Ramos (cell line): Measurements from ENCODE around the gene LRTM2.

Experiments used
- in situ Hi-C: fragments of 300-500 bp; cut with MboI; formaldehyde crosslinking; loops from one replicate; pipeline ENCODE4 v1.14.3; 2022; ENCODE audit warnings: low sequenced_read_pairs; ENCODE audit not compliant: unreplicated experiment

LRTM2 gene

DNA sequence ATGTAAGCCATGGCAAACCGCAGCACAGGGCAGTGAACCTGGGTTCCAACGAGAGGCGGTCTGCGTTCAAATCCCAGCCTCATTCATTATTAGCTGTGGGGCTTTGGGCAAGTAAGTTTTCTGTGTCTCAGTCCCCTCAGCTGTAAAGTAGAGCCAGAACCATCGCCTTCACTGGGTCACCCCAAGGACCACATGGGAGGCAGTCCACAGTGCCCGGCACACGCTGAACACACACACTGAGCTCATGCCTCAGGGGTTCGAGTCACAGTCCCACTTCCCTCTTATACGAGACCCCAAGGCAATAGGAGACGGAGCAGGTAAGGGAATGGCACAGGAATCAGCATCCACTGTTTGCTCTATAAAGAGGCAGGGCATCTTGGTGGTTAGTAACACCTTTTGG lies 19.1 kb downstream of the LRTM2 start:
- in situ Hi-C loops, result no loop called here

DNA sequence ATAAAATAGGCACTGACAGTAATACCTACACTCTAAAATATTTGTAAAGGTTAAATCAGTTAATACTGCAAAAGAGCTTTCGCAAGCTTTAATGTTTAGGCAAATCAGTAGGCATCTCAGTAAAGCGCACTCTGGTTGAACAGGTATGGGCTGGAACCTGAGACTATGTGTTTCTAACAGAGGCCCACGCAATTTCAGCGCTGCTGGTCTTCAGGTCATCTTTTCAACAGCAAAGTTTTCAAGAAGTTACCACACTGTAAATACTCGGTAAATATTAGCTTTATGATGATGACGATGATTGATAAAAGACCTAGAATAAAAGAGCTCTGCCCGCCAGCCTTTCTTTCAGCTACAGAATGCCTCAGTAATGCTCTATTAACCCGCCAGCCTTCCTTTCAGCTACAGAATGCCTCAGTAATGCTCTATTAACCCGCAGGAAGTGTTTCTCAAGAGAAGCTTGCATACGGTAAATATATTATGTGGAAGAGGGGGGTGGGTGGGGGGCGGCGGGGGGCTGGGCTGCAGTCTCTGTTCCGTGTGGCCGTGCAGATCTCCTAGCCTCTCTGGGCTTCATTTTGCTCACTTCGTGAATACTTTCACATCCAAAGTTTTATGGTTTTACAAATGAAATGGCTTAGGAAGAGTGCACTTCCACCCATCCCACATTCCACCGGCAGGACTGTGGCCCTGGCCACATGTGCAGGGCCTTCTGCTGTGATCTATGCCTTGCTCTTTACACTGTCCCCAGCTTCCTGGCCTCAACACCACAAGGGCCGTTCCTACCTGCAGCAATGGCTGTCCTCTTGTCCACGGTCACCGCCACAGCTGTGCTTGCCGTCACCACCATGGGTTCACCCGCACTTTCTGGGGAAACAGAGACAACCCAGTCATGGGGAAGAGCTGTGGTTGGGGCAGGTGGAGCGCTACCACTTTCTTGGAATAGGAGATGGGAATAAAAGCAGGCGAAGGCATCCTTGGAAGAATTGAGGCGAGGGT lies 19.9 kb downstream of the LRTM2 start:
- in situ Hi-C loops, result no loop called here

- in situ Hi-C loops, result no loop called here
Observed at GRCh38 chr12:1840981-1841425, 20.6 kb downstream of the LRTM2 start.

DNA sequence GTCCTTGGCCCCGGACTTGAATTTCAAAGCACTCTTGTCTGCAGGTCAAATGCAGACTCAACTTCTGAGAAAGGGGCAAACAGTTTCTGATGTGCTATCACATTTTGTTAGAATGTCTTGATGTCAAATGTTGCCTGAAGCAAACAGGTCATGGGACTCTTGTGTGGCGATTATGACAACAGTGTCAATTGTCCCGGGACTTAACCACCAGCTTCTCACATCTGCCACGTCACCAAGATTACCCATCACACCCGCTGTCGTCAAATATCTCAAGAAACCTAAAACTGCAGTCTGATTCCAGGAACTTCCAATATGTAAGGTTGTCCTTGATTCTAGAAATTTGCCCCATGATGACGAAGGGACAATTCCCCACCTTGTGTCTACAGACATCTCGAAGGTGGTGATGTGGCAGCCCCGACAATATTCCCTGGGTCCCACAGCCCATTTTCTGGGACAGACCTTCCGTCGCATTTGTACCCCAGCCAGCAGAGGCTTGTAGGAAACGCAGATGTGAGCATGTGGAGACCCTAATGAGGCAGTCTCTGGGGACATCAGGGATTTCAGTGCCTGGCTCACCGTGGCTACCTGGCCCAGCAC lies 21.3 kb downstream of the LRTM2 start:
- in situ Hi-C loops, result no loop called here

DNA sequence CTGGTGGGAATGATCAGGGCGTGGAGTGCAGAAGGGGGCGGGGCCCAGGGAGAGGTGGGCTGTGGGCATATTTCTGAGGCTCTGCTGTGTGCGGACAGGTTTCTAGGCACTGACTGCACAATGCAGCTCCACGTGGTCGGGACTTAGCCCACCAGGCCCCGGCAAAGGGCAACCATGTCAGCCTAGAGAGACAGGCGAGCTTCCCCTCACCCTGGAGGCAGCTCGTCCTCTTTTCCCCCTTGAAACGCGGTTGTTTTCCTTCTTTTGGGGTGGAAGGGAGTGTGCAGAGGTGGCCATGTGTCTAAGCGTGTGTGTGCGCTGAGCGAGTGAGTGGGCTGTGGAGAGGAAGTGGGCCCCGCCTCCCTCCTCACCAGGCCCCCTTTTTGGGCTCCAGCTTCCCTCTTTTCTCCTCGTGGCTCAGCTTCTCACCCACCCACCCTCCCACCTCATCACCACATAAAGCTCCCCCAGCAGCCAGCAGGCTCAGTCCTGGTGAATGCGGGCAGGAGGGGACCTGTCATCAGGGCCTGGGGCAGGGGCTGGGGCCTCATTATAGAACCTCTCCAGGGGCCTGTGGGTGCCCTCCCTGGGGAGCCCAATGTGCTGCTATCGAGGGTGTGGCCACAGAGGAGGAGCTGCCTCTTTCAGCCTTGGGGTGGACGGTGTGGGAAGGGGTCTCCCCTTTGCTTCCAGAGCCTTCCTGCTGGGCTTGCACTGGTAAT lies 22.0 kb downstream of the LRTM2 start:
- in situ Hi-C loops, result no loop called here

GRCh38 chr12:1842905-1843640 lies 22.7 kb downstream of the LRTM2 start:
- in situ Hi-C loops, result no loop called here

DNA sequence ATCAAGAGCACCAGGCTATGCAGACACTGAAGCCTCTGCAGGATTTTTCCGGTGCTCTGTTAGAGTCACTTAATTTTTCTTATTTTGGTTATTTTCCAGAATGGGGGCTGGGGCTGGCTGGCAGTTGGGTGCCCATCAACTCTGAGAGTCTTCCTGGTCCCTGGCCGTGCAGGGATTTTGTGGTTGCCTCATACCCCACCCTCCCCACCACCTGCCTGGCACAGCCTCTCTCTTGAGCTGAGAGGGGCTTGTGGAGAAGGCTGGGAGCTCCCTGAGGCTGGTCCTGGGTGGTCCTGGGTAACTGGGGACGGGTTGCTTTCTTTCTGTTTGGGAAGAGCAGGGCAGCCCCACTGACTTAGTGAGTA lies 23.3 kb downstream of the LRTM2 start:
- in situ Hi-C loops, result no loop called here

GRCh38 chr12:1844223-1844622 lies 23.9 kb downstream of the LRTM2 start:
- in situ Hi-C loops, result no loop called here

DNA sequence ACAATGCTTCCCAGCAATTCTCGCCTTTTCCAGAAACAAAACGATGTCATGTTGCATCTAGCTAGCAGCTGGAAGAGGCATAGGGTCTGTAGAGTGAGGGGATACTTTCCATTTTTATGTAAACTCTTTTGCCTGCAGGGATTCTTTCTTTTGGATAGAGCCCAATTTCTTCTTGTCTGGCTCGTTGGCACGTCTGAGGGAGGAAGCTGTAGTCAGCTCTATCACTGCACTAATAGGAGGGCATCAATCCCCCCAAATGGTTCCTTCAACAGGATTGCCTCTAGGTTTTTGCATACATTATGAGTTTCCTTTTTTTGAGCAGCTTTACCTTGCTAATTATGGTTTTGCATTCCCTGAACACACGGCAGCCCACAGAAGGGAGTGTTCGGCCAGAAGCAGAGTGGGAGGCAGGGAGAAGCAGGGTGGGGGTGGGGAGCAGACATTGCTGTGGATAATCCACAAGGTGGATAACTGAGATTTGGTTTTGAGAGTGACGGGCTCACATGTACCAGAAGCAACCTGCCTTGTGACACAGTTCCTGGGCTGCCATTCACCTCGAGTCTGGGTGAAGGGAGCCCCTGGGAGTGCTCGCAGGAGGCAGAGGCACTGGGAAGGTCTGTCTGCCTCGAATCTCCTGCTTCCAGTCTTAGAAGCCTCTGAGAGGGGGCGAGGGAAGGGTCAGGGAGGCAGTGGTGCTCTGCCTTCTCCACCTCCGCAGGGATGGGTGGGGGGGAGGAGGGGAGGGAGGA lies 24.5 kb downstream of the LRTM2 start:
- in situ Hi-C loops, result no loop called here

GRCh38 chr12:1845427-1845826 lies 25.1 kb downstream of the LRTM2 start:
- in situ Hi-C loops, result no loop called here

DNA sequence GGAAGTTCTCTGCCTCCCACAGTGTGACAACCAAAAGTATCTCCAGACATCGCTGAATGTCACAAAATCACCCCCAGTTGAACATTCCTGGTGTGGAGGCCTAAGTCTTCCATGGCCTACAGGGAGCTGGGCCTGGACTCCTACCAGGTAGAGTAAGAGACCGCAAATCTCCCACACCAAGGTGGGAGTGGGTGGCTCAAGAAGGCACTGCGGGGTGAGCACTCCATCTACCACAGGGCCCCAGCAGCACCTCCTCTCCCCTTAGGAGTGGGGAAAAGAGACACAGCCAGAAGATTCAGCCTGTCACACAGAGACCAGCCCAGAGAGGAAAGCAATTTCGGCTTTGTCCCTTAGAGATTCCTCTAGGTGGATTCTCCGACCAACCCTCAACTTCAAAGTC lies 25.5 kb downstream of the LRTM2 start:
- in situ Hi-C loops, result no loop called here

GRCh38 chr12:1846421-1847405 lies 26.3 kb downstream of the LRTM2 start:
- in situ Hi-C loops, result no loop called here

DNA sequence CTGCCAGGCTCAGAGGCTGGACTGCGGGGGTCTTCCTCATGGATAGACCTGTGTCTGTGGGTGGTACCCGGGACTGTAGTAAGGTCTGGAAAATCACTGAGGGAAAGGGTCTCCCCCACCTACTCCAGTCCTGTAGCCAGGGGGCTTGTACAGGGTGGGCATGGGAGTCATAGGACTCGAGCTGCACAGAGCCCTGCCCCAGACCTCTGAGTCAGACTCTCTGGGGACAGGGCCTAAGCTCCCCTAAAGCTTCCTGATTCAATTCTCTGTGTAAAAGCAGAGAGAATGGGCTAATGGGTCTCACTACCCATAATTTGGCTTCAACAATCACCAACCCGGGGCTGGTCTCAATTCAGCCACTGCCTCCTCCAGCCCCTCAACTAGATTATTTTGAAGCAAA lies 27.0 kb downstream of the LRTM2 start:
- in situ Hi-C loops, result no loop called here

GRCh38 chr12:1848146-1848545 lies 27.8 kb downstream of the LRTM2 start:
- in situ Hi-C loops, result no loop called here

DNA sequence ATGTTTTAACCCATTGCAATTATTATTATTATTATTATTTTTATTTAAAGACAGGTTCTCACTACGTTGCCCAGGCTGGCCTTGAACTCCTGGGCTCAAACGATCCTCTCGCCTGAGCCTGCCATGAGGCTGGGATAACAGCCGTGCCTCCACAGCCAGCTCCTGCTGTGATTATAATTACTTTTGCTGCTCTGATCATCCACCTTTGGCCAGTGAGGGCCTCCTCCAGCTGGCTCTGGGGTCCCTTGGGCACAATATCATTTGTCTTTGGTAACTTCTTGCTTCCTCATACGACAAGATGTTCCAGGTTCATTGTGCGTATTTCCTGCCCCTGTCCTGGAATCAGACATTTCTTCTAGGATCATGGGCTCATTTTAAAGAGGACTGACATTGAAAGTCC lies 28.4 kb downstream of the LRTM2 start:
- in situ Hi-C loops, result no loop called here

- in situ Hi-C loops, result no loop called here
Observed at GRCh38 chr12:1851151-1851701, 30.9 kb downstream of the LRTM2 start.

- in situ Hi-C loops, result no loop called here
Observed at GRCh38 chr12:1852076-1852475, 31.7 kb downstream of the LRTM2 start.

DNA sequence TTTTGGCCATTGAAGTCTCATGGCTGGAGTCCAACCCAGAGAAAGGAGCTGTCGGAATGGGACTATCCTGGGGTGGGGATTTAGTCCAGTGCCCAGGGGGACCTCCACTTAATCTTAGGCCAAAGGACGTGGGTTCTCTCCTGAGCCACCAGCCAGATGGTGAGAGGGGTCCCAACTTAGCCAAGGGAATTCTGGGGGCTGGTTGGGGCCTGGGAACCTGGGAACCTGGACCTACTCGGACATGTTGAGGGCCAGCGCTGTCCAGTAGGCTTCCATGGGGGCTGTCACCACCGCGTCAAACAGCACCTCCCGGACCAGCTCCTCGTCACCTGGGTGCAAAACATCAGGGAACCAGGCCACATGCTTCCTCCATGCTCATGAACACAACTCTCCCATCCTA lies 33.4 kb downstream of the LRTM2 start:
- in situ Hi-C loops, result no loop called here
